PC-3 (cell line): ENCODE results near the gene ASTN2. TPM values are rescaled to one million over a fixed set of nuclear protein-coding genes. Genes with fewer than 3 reads are reported as not detected.

Experiments
- ATAC-seq: fragments of 200-7000 bp; cut with Tn5 transposase; 2 replicates; pipeline ENCODE4 v1.9.1; 2020; ENCODE audit warnings: mild to moderate bottlenecking, moderate library complexity
- BruUV-seq: library from RNA; stranded (reverse); fragments of 400-500 nt; replicated peaks from 2 replicates; lab custom pipeline; 2021; lab: Mats Ljungman, UMichigan
- CTCF ChIA-PET: fragments of 300-600 bp; sonication (Branson Sonifier 250); formaldehyde crosslinking; loops from one replicate; lab custom pipeline; 2022; ENCODE audit warnings: antibody characterized with exemption; lab: Charles Lee
- POLR2A ChIA-PET: fragments of 300-600 bp; sonication (Branson Sonifier 250); formaldehyde crosslinking; loops from one replicate; lab custom pipeline; 2022; ENCODE audit warnings: antibody characterized with exemption; ENCODE audit not compliant: unreplicated experiment; lab: Charles Lee
- DNase-seq: peaks from one replicate; pipeline ENCODE4 v3.0.0-alpha.2; 2015
- H2AFZ ChIP-seq: fragments of 300-600 bp; sonication (generic); 2 replicates; pipeline ENCODE4 v1.6.0; 2016; ENCODE audit warnings: antibody characterized with exemption, low read length
- H3F3A ChIP-seq: fragments of 300-600 bp; sonication (generic); one replicate; pipeline ENCODE4 v1.6.0; 2017; ENCODE audit warnings: antibody characterized with exemption, low read length, control low read depth, mild to moderate bottlenecking; ENCODE audit not compliant: unreplicated experiment
- H3K27ac ChIP-seq: fragments of 300-600 bp; sonication (generic); 2 replicates; pipeline ENCODE4 v1.5.1; 2016; ENCODE audit warnings: mild to moderate bottlenecking, low read length
- H3K27me3 ChIP-seq: fragments of 300-600 bp; sonication (generic); 2 replicates; pipeline ENCODE4 v1.6.1; 2016; ENCODE audit warnings: low read length, mixed read lengths
- H3K36me3 ChIP-seq: fragments of 300-600 bp; sonication (generic); 2 replicates; pipeline ENCODE4 v1.6.1; 2016; ENCODE audit warnings: low read depth, mixed run types, low read length, mixed read lengths
- H3K4me1 ChIP-seq: fragments of 300-600 bp; sonication (generic); 2 replicates; pipeline ENCODE4 v1.5.1; 2016; ENCODE audit warnings: low read length; ENCODE audit not compliant: insufficient read depth
- H3K4me2 ChIP-seq: fragments of 300-600 bp; sonication (generic); 2 replicates; pipeline ENCODE4 v1.6.0; 2016; ENCODE audit warnings: low read length
- H3K4me3 ChIP-seq: fragments of 300-600 bp; sonication (generic); 2 replicates; pipeline ENCODE4 v1.5.1; 2016; ENCODE audit warnings: mild to moderate bottlenecking, low read length, mixed read lengths
- H3K79me2 ChIP-seq: fragments of 300-600 bp; sonication (generic); 2 replicates; pipeline ENCODE4 v1.6.1; 2017; ENCODE audit warnings: low read length, mixed read lengths
- H3K9ac ChIP-seq: fragments of 300-600 bp; sonication (generic); 2 replicates; pipeline ENCODE4 v1.6.0; 2016; ENCODE audit warnings: mild to moderate bottlenecking, low read length
- H3K9me2 ChIP-seq: fragments of 300-600 bp; sonication (generic); replicated peaks from 2 replicates; pipeline ENCODE4 v1.6.1; 2016; ENCODE audit warnings: mixed run types, low read length, mixed read lengths
- H3K9me3 ChIP-seq: fragments of 300-600 bp; sonication (generic); 2 replicates; pipeline ENCODE4 v1.6.1; 2016; ENCODE audit warnings: low read length, mixed read lengths
- H4K20me1 ChIP-seq: fragments of 300-600 bp; sonication (generic); 2 replicates; pipeline ENCODE4 v1.6.1; 2016; ENCODE audit warnings: low read length, mixed read lengths
- CTCF ChIP-seq: fragments of 300-600 bp; sonication (generic); conservative IDR thresholded peaks from 2 replicates; pipeline ENCODE4 v1.5.1; 2017; ENCODE audit warnings: antibody characterized with exemption, low read depth, mild to moderate bottlenecking, low read length
- EZH2 ChIP-seq: fragments of 300-600 bp; sonication (generic); IDR thresholded peaks from one replicate; pipeline ENCODE4 v1.6.1; 2017; ENCODE audit warnings: antibody characterized with exemption, mild to moderate bottlenecking, low read length; ENCODE audit not compliant: unreplicated experiment
- EZH2phosphoT487 ChIP-seq: fragments of 300-600 bp; sonication (generic); IDR thresholded peaks from 2 replicates; pipeline ENCODE4 v1.6.1; 2018; ENCODE audit warnings: mild to moderate bottlenecking, antibody characterized with exemption, low read length, borderline replicate concordance
- intact Hi-C: fragments of 100-400 bp; cut with micrococcal nuclease; formaldehyde crosslinking; loops from 2 replicates; pipeline ENCODE4 v1.9.0; 2023
- total RNA-seq: library from RNA; depleted of rRNA; stranded (reverse); fragments of >200 nt; gene quantifications from 2 replicates; pipeline ENCODE4 v1.2.3, GENCODE V29; 2014

ASTN2 gene
- total RNA-seq, 1 experiment from 2014 or later: 3.5 TPM

GRCh38 chr9:116394894-116395698 is 1019.8 kb downstream of the ASTN2 start:
- no peaks in the 10 kb centered on the region for H3K4me1 ChIP-seq
- no peaks in the 10 kb centered on the region for H3K79me2 ChIP-seq
- H3K27ac ChIP-seq: no peak overlapping the region
- H2AFZ ChIP-seq: no peak overlapping the region
- no peaks in the 10 kb centered on the region for H3K27me3 ChIP-seq
- DNase-seq (no peak), ATAC-seq (no peak)
- no peaks in the 10 kb centered on the region for H3K36me3 ChIP-seq
- intact Hi-C loops: no loop called here
- H3K4me2 ChIP-seq: no peak overlapping the region
- no peaks in the 10 kb centered on the region for H3K9me3 ChIP-seq
- POLR2A ChIA-PET: no interaction called here
- no peaks in the 10 kb centered on the region for H4K20me1 ChIP-seq
- CTCF ChIA-PET: no interaction called here
- no peak overlapping the region for H3K9ac ChIP-seq
- H3K4me3 ChIP-seq: no peak overlapping the region
- TF ChIP-seq CTCF (no peak), EZH2phosphoT487 (no peak), EZH2 (no peak)
- H3F3A ChIP-seq: no peaks in the 10 kb centered on the region
- no TSS peak for BruUV-seq
- H3K9me2 ChIP-seq: no peaks in the 10 kb centered on the region

DNA sequence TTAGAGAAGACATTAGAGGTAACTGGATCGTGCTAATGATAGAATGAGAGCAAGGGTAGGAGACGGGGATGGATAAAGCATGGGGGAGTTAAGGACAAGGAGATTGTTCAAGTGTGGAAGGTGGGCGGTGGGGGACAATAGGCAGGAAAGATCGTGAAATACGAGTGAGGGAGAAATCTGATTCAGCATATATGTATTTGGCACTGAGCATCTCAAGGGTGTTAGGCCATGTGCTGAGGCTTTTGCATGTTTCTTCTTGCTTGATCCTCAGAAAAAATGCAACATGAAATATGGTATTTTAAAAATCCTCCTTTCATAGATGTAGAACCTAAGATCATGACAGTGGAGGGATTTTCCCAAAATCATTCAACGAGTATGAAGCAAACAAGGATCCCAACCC is 1020.8 kb downstream of the ASTN2 start:
- no peaks in the 10 kb centered on the region for H3K79me2 ChIP-seq
- H3K9ac ChIP-seq: no peak overlapping the region
- ATAC-seq: no peak
- no peaks in the 10 kb centered on the region for H3F3A ChIP-seq
- BruUV-seq: no TSS peak
- DNase-seq: no peak
- TF ChIP-seq CTCF (no peak), EZH2 (no peak), EZH2phosphoT487 (no peak)
- H3K27ac ChIP-seq: no peak overlapping the region
- H3K27me3 ChIP-seq: no peaks in the 10 kb centered on the region
- no peaks in the 10 kb centered on the region for H3K9me3 ChIP-seq
- no peak overlapping the region for H3K4me3 ChIP-seq
- no peaks in the 10 kb centered on the region for H3K36me3 ChIP-seq
- POLR2A ChIA-PET: no interaction called here
- no peak overlapping the region for H2AFZ ChIP-seq
- H3K4me2 ChIP-seq: no peak overlapping the region
- H3K9me2 ChIP-seq: no peaks in the 10 kb centered on the region
- intact Hi-C loops: no loop called here
- H4K20me1 ChIP-seq: no peaks in the 10 kb centered on the region
- CTCF ChIA-PET: no interaction called here
- no peaks in the 10 kb centered on the region for H3K4me1 ChIP-seq

GRCh38 chr9:116393198-116393597 is 1021.7 kb downstream of the ASTN2 start:
- intact Hi-C loops: no loop called here
- Histone ChIP-seq H4K20me1 (no peaks in the 10 kb centered on the region), H3K27me3 (no peaks in the 10 kb centered on the region), H3K9ac (no peak overlapping the region), H3F3A (no peaks in the 10 kb centered on the region), H3K4me2 (no peak overlapping the region), H3K4me1 (no peaks in the 10 kb centered on the region), H3K27ac (no peak overlapping the region), H3K4me3 (no peak overlapping the region), H3K79me2 (no peaks in the 10 kb centered on the region), H2AFZ (no peak overlapping the region), H3K9me3 (no peaks in the 10 kb centered on the region), H3K9me2 (no peaks in the 10 kb centered on the region), H3K36me3 (no peaks in the 10 kb centered on the region)
- BruUV-seq: no TSS peak
- no peak for TF ChIP-seq CTCF
- TF ChIP-seq EZH2: no peak
- ATAC-seq (no peak), DNase-seq (no peak)
- ChIA-PET POLR2A (no interaction called here), CTCF (no interaction called here)
